GM23338 (cell line): Measurements from ENCODE around the gene CPLX3.

ENCODE experiments used
- EZH2 ChIP-seq: fragments of 200-600 bp; sonication (generic); IDR thresholded peaks from one replicate; pipeline ENCODE4 v1.8.0; 2017; ENCODE audit warnings: antibody characterized with exemption, mild to moderate bottlenecking, low read depth; ENCODE audit not compliant: unreplicated experiment
- EZH2phosphoT487 ChIP-seq: fragments of 200-600 bp; sonication (generic); IDR thresholded peaks from one replicate; pipeline ENCODE4 v1.8.1; 2018; ENCODE audit warnings: antibody characterized with exemption; ENCODE audit not compliant: unreplicated experiment
- POLR2AphosphoS5 ChIP-seq: IDR thresholded peaks from 2 replicates; pipeline ENCODE4 v1.6.1; 2016; ENCODE audit warnings: antibody characterized with exemption, low read depth
- ZNF331 ChIP-seq: fragments of 250-450 bp; sonication (Bioruptor Pico); IDR thresholded peaks from 2 replicates; pipeline ENCODE4 v1.5.0; 2020; ENCODE audit warnings: low read depth, mild to moderate bottlenecking, moderate library complexity
- TF ChIP-seq, protein P1 (sequence below), 2 experiments: fragments of 200-600 bp in 1 of 2; sonication (generic) in 1 of 2; conservative IDR thresholded peaks; 2 replicates each; pipeline versions ENCODE4 v1.5.1 to v1.6.1; 2016 to 2017; ENCODE audit warnings: antibody characterized with exemption in 2 of 2, low read depth in 2 of 2, mild to moderate bottlenecking in 2 of 2, moderate library complexity in 1 of 2
- TF ChIP-seq, protein P2 (sequence below): fragments of 250-450 bp; sonication (Bioruptor Pico); IDR thresholded peaks from 2 replicates; pipeline ENCODE4 v1.5.0; 2020; ENCODE audit warnings: mild to moderate bottlenecking, moderate library complexity

DNA sequence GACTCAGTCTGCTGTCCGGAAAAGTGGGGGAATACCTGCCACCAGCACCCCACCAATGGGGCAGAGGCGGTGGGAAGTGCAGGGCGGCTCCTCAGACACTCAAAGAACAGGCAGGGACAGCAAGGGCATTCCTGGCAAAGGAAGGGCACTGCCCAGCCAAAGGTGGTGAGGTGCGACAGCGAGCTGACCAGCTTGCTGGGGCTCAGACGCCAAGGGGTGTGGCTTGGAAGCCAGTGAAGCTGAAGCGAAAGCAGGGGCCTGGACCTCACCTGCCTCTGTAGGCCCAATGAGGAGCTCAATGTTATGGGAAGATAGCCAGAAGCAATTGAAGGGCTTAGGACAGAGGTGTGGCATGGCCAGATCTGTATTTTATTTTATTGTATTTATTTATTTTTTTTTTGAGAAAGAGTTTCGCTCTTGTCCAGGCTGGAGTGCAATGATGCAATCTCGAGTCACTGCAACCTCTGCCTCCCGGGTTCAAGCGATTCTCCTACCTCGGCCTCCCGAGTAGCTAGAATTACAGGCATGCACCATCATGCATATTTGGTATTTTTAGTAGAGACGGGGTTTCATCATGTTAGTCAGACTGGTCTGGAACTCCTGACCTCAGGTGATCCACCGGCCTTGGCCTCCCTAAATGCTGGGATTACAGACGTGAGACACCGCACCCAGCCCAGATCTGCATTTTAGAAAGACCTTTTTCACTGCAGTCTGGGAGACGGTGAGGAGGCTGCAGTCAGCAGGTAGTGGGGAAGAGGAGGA is 18.2 kb upstream of the CPLX3 start:
- TF ChIP-seq, protein P1, sequence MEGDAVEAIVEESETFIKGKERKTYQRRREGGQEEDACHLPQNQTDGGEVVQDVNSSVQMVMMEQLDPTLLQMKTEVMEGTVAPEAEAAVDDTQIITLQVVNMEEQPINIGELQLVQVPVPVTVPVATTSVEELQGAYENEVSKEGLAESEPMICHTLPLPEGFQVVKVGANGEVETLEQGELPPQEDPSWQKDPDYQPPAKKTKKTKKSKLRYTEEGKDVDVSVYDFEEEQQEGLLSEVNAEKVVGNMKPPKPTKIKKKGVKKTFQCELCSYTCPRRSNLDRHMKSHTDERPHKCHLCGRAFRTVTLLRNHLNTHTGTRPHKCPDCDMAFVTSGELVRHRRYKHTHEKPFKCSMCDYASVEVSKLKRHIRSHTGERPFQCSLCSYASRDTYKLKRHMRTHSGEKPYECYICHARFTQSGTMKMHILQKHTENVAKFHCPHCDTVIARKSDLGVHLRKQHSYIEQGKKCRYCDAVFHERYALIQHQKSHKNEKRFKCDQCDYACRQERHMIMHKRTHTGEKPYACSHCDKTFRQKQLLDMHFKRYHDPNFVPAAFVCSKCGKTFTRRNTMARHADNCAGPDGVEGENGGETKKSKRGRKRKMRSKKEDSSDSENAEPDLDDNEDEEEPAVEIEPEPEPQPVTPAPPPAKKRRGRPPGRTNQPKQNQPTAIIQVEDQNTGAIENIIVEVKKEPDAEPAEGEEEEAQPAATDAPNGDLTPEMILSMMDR (conservative IDR thresholded peaks at IDR 0.05; ENCODE audit: low read depth in 2 of 2), result no peak
- no peak for TF ChIP-seq EZH2
- TF ChIP-seq POLR2AphosphoS5, result no peak
- no peak for TF ChIP-seq ZNF331 (CRISPR knock-in tag)
- no peak for TF ChIP-seq EZH2phosphoT487
- TF ChIP-seq, protein P2, sequence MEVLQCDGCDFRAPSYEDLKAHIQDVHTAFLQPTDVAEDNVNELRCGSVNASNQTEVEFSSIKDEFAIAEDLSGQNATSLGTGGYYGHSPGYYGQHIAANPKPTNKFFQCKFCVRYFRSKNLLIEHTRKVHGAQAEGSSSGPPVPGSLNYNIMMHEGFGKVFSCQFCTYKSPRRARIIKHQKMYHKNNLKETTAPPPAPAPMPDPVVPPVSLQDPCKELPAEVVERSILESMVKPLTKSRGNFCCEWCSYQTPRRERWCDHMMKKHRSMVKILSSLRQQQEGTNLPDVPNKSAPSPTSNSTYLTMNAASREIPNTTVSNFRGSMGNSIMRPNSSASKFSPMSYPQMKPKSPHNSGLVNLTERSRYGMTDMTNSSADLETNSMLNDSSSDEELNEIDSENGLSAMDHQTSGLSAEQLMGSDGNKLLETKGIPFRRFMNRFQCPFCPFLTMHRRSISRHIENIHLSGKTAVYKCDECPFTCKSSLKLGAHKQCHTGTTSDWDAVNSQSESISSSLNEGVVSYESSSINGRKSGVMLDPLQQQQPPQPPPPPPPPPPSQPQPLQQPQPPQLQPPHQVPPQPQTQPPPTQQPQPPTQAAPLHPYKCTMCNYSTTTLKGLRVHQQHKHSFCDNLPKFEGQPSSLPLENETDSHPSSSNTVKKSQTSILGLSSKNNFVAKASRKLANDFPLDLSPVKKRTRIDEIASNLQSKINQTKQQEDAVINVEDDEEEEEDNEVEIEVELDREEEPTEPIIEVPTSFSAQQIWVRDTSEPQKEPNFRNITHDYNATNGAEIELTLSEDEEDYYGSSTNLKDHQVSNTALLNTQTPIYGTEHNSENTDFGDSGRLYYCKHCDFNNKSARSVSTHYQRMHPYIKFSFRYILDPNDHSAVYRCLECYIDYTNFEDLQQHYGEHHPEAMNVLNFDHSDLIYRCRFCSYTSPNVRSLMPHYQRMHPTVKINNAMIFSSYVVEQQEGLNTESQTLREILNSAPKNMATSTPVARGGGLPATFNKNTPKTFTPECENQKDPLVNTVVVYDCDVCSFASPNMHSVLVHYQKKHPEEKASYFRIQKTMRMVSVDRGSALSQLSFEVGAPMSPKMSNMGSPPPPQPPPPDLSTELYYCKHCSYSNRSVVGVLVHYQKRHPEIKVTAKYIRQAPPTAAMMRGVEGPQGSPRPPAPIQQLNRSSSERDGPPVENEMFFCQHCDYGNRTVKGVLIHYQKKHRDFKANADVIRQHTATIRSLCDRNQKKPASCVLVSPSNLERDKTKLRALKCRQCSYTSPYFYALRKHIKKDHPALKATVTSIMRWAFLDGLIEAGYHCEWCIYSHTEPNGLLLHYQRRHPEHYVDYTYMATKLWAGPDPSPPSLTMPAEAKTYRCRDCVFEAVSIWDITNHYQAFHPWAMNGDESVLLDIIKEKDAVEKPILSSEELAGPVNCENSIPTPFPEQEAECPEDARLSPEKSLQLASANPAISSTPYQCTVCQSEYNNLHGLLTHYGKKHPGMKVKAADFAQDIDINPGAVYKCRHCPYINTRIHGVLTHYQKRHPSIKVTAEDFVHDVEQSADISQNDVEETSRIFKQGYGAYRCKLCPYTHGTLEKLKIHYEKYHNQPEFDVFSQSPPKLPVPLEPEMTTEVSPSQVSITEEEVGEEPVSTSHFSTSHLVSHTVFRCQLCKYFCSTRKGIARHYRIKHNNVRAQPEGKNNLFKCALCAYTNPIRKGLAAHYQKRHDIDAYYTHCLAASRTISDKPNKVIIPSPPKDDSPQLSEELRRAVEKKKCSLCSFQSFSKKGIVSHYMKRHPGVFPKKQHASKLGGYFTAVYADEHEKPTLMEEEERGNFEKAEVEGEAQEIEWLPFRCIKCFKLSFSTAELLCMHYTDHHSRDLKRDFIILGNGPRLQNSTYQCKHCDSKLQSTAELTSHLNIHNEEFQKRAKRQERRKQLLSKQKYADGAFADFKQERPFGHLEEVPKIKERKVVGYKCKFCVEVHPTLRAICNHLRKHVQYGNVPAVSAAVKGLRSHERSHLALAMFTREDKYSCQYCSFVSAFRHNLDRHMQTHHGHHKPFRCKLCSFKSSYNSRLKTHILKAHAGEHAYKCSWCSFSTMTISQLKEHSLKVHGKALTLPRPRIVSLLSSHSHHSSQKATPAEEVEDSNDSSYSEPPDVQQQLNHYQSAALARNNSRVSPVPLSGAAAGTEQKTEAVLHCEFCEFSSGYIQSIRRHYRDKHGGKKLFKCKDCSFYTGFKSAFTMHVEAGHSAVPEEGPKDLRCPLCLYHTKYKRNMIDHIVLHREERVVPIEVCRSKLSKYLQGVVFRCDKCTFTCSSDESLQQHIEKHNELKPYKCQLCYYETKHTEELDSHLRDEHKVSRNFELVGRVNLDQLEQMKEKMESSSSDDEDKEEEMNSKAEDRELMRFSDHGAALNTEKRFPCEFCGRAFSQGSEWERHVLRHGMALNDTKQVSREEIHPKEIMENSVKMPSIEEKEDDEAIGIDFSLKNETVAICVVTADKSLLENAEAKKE, result no peak
